Gastrocnemius medialis (tissue), 4 donors: ENCODE results near the gene SFI1. TPM values are rescaled to one million over a fixed set of nuclear protein-coding genes. Genes with fewer than 3 reads are reported as not detected.

Experiments used
- ATAC-seq, 2 donors: fragments of 150-250 bp; one replicate each; pipeline ENCODE4 v1.9.1; 2016
- DNase-seq, 2 donors: peaks; one replicate each; pipeline ENCODE4 v3.0.0-alpha.2; 2019
- H3K27ac ChIP-seq, 4 donors: fragments of 200-600 bp; sonication (generic); 1 replicate in 1 of 4; 2 replicates in 3 of 4; pipeline ENCODE4 v1.5.1; 2016 to 2018; ENCODE audit warnings: mild to moderate bottlenecking in 2 of 4, moderate library complexity in 1 of 4
- H3K27me3 ChIP-seq, 3 donors: fragments of 200-600 bp; sonication (generic) in 2 of 3; 1 replicate in 1 of 3; 2 replicates in 2 of 3; pipeline versions ENCODE4 v1.5.1 to v1.6.0; 2016 to 2019; ENCODE audit warnings: mild to moderate bottlenecking in 1 of 3, moderate library complexity in 1 of 3
- H3K36me3 ChIP-seq, 2 donors: fragments of 200-600 bp; sonication (generic) in 1 of 2; one replicate each; pipeline ENCODE4 v1.5.1; 2017 to 2018
- H3K4me1 ChIP-seq, 2 donors: fragments of 200-600 bp; sonication (generic) in 1 of 2; one replicate each; pipeline ENCODE4 v1.5.1; 2016 to 2017; ENCODE audit warnings: mild to moderate bottlenecking in 2 of 2
- H3K4me3 ChIP-seq, 4 donors: fragments of 200-600 bp; sonication (generic) in 3 of 4; 1 replicate in 1 of 4; 2 replicates in 3 of 4; pipeline ENCODE4 v1.5.1; 2016 to 2019; ENCODE audit warnings: mild to moderate bottlenecking in 2 of 4
- H3K9me3 ChIP-seq, 3 donors: fragments of 200-600 bp; sonication (generic) in 2 of 3; 1 replicate in 1 of 3; 2 replicates in 2 of 3; pipeline ENCODE4 v1.5.1; 2016 to 2019
- POLR2A ChIP-seq, 2 donors: fragments of 450-650 bp; IDR thresholded peaks; one replicate each; pipeline ENCODE4 v1.6.1; 2017; ENCODE audit warnings: antibody characterized with exemption in 2 of 2, mild to moderate bottlenecking in 2 of 2, moderate library complexity in 2 of 2
- in situ Hi-C, 4 donors: fragments of 200-750 bp; cut with MboI; loops; one replicate each; pipeline versions ENCODE4 v1.15.0 to v1.8.0; 2017; ENCODE audit warnings: low sequenced_read_pairs in 4 of 4
- intact Hi-C: fragments of 100-400 bp; cut with DNase I; formaldehyde crosslinking; loops from one replicate; pipeline ENCODE4 v1.15.1; 2023; ENCODE audit warnings: low total_unique reads
- total RNA-seq, 4 donors: library from RNA; depleted of rRNA; stranded (reverse); fragments of >200 nt; gene quantifications; one replicate each; pipeline versions ENCODE4 v1.1.0 to v1.2.3, GENCODE V29; 2016
- TF ChIP-seq, protein P1 (sequence below), 5 experiments: fragments of 450-650 bp in 3 of 5; fragments of 200-600 bp in 2 of 5; sonication (generic) in 2 of 5; IDR thresholded peaks in 4 of 5; conservative IDR thresholded peaks in 1 of 5; 1 replicate in 4 of 5; 2 replicates in 1 of 5; pipeline ENCODE4 v1.5.1; 2016 to 2019; ENCODE audit warnings: antibody characterized with exemption in 5 of 5, mild to moderate bottlenecking in 3 of 5, moderate library complexity in 3 of 5

SFI1 gene
- total RNA-seq, 4 donors from 2014 or later, result 1.1 to 12.6 (median 2.7) TPM

GRCh38 chr22:31637891-31638618 lies 141.7 kb downstream of the SFI1 start:
- H3K4me1 ChIP-seq, result peaks cover 15 to 21% of the 10 kb centered on the region in 2 donors
- no peaks in the 10 kb centered on the region for H3K9me3 ChIP-seq
- peak overlapping the region in 1 of 4 donors; percentile 27 for H3K4me3 ChIP-seq
- peaks cover 0 to 4% of the 10 kb centered on the region in 2 donors for H3K36me3 ChIP-seq
- peak overlapping the region; percentile 53 to 66 (median 56) for H3K27ac ChIP-seq
- peak in 1 of 2 donors; percentile 38 for DNase-seq
- H3K27me3 ChIP-seq, result no peaks in the 10 kb centered on the region
- in situ Hi-C loops, result loop anchor here in 2 of 4 donors (25.0 kb wide), 2 partner anchors 276 to 301 kb away; partner anchors contain the start of gene PATZ1 (in 1 of the 2)
- TF ChIP-seq, protein P1, sequence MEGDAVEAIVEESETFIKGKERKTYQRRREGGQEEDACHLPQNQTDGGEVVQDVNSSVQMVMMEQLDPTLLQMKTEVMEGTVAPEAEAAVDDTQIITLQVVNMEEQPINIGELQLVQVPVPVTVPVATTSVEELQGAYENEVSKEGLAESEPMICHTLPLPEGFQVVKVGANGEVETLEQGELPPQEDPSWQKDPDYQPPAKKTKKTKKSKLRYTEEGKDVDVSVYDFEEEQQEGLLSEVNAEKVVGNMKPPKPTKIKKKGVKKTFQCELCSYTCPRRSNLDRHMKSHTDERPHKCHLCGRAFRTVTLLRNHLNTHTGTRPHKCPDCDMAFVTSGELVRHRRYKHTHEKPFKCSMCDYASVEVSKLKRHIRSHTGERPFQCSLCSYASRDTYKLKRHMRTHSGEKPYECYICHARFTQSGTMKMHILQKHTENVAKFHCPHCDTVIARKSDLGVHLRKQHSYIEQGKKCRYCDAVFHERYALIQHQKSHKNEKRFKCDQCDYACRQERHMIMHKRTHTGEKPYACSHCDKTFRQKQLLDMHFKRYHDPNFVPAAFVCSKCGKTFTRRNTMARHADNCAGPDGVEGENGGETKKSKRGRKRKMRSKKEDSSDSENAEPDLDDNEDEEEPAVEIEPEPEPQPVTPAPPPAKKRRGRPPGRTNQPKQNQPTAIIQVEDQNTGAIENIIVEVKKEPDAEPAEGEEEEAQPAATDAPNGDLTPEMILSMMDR (IDR thresholded peaks at IDR 0.05 in 4 of 5, conservative IDR thresholded peaks at IDR 0.05 in 1 of 5), result no peak
- TF ChIP-seq POLR2A (IDR thresholded peaks at IDR 0.05), result no peak
- peak in 1 of 2 donors; percentile 40 for ATAC-seq
- intact Hi-C loops, result no loop called here

GRCh38 chr22:31639436-31640039 lies 143.2 kb downstream of the SFI1 start:
- Histone ChIP-seq H3K27ac (no peak overlapping the region), H3K4me1 (peaks cover 8 to 18% of the 10 kb centered on the region in 2 donors), H3K27me3 (no peaks in the 10 kb centered on the region), H3K9me3 (no peaks in the 10 kb centered on the region), H3K4me3 (no peak overlapping the region), H3K36me3 (peaks cover 0 to 4% of the 10 kb centered on the region in 2 donors)
- ATAC-seq, result peak in 1 of 2 donors; percentile 45
- in situ Hi-C loops (loop anchor here in 2 of 4 donors (25.0 kb wide), 2 partner anchors 277 to 302 kb away; partner anchors contain the start of gene PATZ1 (in 1 of the 2)), intact Hi-C loops (no loop called here)
- no peak for DNase-seq
- TF ChIP-seq, protein P1 (IDR thresholded peaks at IDR 0.05 in 4 of 5, conservative IDR thresholded peaks at IDR 0.05 in 1 of 5), result no peak
- TF ChIP-seq POLR2A (IDR thresholded peaks at IDR 0.05), result no peak

DNA sequence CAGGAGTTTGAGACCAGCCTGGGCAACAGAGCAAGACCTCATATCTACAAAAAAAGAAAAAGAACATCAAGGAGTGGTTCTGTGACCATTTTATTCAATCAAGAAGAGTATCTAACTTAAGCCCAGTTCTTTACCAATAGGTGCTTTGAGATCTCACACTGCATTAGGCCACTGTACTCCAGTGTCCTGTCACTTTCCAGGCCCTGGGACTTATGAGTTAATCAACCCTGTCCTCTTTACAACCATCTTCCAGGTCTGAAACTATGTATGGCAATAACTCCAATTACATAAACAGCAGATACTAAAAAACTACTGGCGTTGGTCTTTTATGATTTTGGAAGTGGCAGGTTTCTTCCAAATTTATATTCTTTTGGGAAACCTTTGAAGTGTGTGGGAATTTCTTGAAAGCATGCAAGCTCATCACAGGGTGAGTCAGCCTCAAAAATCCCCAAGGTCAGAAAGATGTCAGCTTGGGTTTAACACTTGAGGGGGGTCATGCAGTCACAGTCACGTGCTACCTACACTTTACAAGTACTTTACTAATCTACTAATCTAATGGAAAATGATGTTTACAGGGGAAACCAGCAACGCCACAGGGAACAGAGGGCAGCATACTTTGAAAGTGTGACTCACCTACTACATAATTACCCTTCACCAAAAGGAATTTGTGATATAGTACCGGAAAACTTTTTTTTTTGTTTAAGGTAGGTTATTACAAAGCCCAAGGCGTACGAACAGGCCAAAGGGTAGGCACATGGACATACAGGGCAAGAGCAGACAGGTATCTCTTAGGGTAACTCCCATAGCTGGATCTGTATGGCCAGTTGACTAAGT lies 150.1 kb downstream of the SFI1 start:
- TF ChIP-seq, protein P1 (IDR thresholded peaks at IDR 0.05 in 4 of 5, conservative IDR thresholded peaks at IDR 0.05 in 1 of 5), result no peak
- TF ChIP-seq POLR2A (IDR thresholded peaks at IDR 0.05), result no peak
- Histone ChIP-seq H3K27me3 (no peaks in the 10 kb centered on the region), H3K4me3 (no peak overlapping the region), H3K4me1 (peaks cover 2 to 11% of the 10 kb centered on the region in 2 donors), H3K36me3 (peaks cover 3 to 39% of the 10 kb centered on the region in 2 donors), H3K27ac (no peak overlapping the region), H3K9me3 (no peaks in the 10 kb centered on the region)
- ATAC-seq, result no peak
- in situ Hi-C loops, result loop anchor here in 2 of 4 donors (25.0 kb wide), 2 partner anchors 284 to 309 kb away; partner anchors contain the start of gene PATZ1 (in 1 of the 2)
- no peak for DNase-seq
- intact Hi-C loops, result no loop called here

GRCh38 chr22:31647066-31647465 lies 150.7 kb downstream of the SFI1 start:
- in situ Hi-C loops, result loop anchor here in 2 of 4 donors (25.0 kb wide), 2 partner anchors 285 to 310 kb away; partner anchors contain the start of gene PATZ1 (in 1 of the 2)
- no peak for DNase-seq
- H3K36me3 ChIP-seq, result peaks cover 3 to 38% of the 10 kb centered on the region in 2 donors

More at GRCh38 chr22:31647066-31647465, 150.7 kb downstream of the SFI1 start:
- no peak overlapping the region for H3K27ac ChIP-seq
- intact Hi-C loops, result no loop called here
- no peaks in the 10 kb centered on the region for H3K27me3 ChIP-seq
- TF ChIP-seq POLR2A (IDR thresholded peaks at IDR 0.05), result no peak
- TF ChIP-seq, protein P1 (IDR thresholded peaks at IDR 0.05 in 4 of 5, conservative IDR thresholded peaks at IDR 0.05 in 1 of 5), result no peak
- H3K4me1 ChIP-seq, result peaks cover 3 to 16% of the 10 kb centered on the region in 2 donors
- no peak overlapping the region for H3K4me3 ChIP-seq
- no peaks in the 10 kb centered on the region for H3K9me3 ChIP-seq
- ATAC-seq, result no peak
